GM12873 (cell line): ENCODE results near the gene EMILIN2.

Source experiments
- CTCF ChIP-seq: IDR thresholded peaks from 2 replicates; pipeline ENCODE4 v1.5.1; 2012; ENCODE audit warnings: low read depth, mild to moderate bottlenecking, moderate library complexity, low read length, control low read depth; ENCODE audit not compliant: insufficient read depth; ENCODE audit errors: missing control alignments

EMILIN2 gene

GRCh38 chr18:2903006-2903405 is 56.2 kb downstream of the EMILIN2 start:
- TF ChIP-seq CTCF, result no peak

- TF ChIP-seq CTCF, result no peak
These were observed 59.3 kb downstream of the EMILIN2 start for GRCh38 chr18:2905854-2906703.

GRCh38 chr18:2906704-2907549 is 60.1 kb downstream of the EMILIN2 start:
- TF ChIP-seq CTCF, result peak; percentile 39

GRCh38 chr18:2907550-2908135 is 60.8 kb downstream of the EMILIN2 start:
- TF ChIP-seq CTCF, result no peak

- no peak for TF ChIP-seq CTCF
These were observed 61.5 kb downstream of the EMILIN2 start for GRCh38 chr18:2908166-2908945.

GRCh38 chr18:2908946-2909335 is 62.1 kb downstream of the EMILIN2 start:
- no peak for TF ChIP-seq CTCF
